ENCODE data around the gene DESI2.

- TF ChIP-seq SP1 (IDR thresholded peaks at IDR 0.05) (no peak), SUZ12 (IDR thresholded peaks at IDR 0.05) (no peak), TARDBP (IDR thresholded peaks at IDR 0.05) (no peak), LEF1 (IDR thresholded peaks at IDR 0.05; ENCODE audit: borderline replicate concordance) (no peak), FOXM1 (IDR thresholded peaks at IDR 0.05; ENCODE audit: borderline replicate concordance) (no peak), BHLHE40 (IDR thresholded peaks at IDR 0.05; ENCODE audit: borderline replicate concordance) (no peak), ZNF384 (IDR thresholded peaks at IDR 0.05) (no peak), FOXK2 (IDR thresholded peaks at IDR 0.05) (no peak), HDGF (IDR thresholded peaks at IDR 0.05; ENCODE audit: borderline replicate concordance) (no peak)
- TF ChIP-seq, protein P1, sequence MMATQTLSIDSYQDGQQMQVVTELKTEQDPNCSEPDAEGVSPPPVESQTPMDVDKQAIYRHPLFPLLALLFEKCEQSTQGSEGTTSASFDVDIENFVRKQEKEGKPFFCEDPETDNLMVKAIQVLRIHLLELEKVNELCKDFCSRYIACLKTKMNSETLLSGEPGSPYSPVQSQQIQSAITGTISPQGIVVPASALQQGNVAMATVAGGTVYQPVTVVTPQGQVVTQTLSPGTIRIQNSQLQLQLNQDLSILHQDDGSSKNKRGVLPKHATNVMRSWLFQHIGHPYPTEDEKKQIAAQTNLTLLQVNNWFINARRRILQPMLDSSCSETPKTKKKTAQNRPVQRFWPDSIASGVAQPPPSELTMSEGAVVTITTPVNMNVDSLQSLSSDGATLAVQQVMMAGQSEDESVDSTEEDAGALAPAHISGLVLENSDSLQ (IDR thresholded peaks at IDR 0.05): no peak
Measured at GRCh38 chr1:244628789-244629188, 24.1 kb upstream of the DESI2 start.

Measured in HEK293T (cell line).